Hepatocyte (in vitro differentiated cells): Measurements from ENCODE around the gene QARS1. TPM values are rescaled to one million over a fixed set of nuclear protein-coding genes. Genes with fewer than 3 reads are reported as not detected.

Experiments used
- DNase-seq: peaks from one replicate; pipeline ENCODE4 v3.0.0-alpha.2; 2016; ENCODE audit warnings: low spot score
- H2AFZ ChIP-seq: fragments of 200-600 bp; sonication (generic); 2 replicates; pipeline ENCODE4 v1.6.0; 2016; ENCODE audit warnings: antibody characterized with exemption, mild to moderate bottlenecking
- H3K27ac ChIP-seq: fragments of 200-600 bp; sonication (generic); 2 replicates; pipeline ENCODE4 v1.5.1; 2016; ENCODE audit warnings: mild to moderate bottlenecking
- H3K27me3 ChIP-seq: fragments of 200-600 bp; sonication (generic); 2 replicates; pipeline ENCODE4 v1.6.1; 2016
- H3K36me3 ChIP-seq: fragments of 200-600 bp; sonication (generic); replicated peaks from 2 replicates; pipeline ENCODE4 v1.5.1; 2016; ENCODE audit warnings: low read depth; ENCODE audit not compliant: insufficient read depth
- H3K4me1 ChIP-seq: fragments of 200-600 bp; sonication (generic); 2 replicates; pipeline ENCODE4 v1.5.1; 2016; ENCODE audit warnings: mild to moderate bottlenecking, moderate library complexity; ENCODE audit not compliant: insufficient read depth
- H3K4me2 ChIP-seq: fragments of 200-600 bp; sonication (generic); 2 replicates; pipeline ENCODE4 v1.6.0; 2016
- H3K4me3 ChIP-seq: fragments of 200-600 bp; sonication (generic); 2 replicates; pipeline ENCODE4 v1.5.1; 2016; ENCODE audit warnings: mild to moderate bottlenecking
- H3K79me2 ChIP-seq: fragments of 200-600 bp; sonication (generic); 2 replicates; pipeline ENCODE4 v1.6.0; 2017; ENCODE audit warnings: mild to moderate bottlenecking
- H3K9me2 ChIP-seq: fragments of 200-600 bp; sonication (generic); replicated peaks from 2 replicates; pipeline ENCODE4 v1.6.0; 2017; ENCODE audit warnings: mild to moderate bottlenecking; ENCODE audit not compliant: insufficient read depth
- H3K9me3 ChIP-seq: fragments of 200-600 bp; sonication (generic); 2 replicates; pipeline ENCODE4 v1.5.1; 2016; ENCODE audit warnings: low read depth, mild to moderate bottlenecking
- H4K20me1 ChIP-seq: fragments of 200-600 bp; sonication (generic); 2 replicates; pipeline ENCODE4 v1.6.0; 2016; ENCODE audit warnings: mild to moderate bottlenecking; ENCODE audit not compliant: insufficient read depth, poor library complexity, severe bottlenecking
- EZH2 ChIP-seq: fragments of 200-600 bp; sonication (generic); IDR thresholded peaks from 2 replicates; pipeline ENCODE4 v1.6.1; 2016; ENCODE audit warnings: antibody characterized with exemption, mild to moderate bottlenecking, borderline replicate concordance
- EZH2phosphoT487 ChIP-seq: fragments of 200-600 bp; sonication (generic); IDR thresholded peaks from one replicate; pipeline ENCODE4 v1.6.1; 2018; ENCODE audit warnings: antibody characterized with exemption, mild to moderate bottlenecking, low read depth, moderate library complexity; ENCODE audit not compliant: unreplicated experiment, severe bottlenecking
- WGBS: methylation state at CpG from one replicate; pipeline ENCODE4 v1.1.6; 2016; ENCODE audit warnings: low lambda C conversion rate; ENCODE audit errors: missing lambda C conversion rate; 5-methylcytosine and 5-hydroxymethylcytosine counted together
- polyA plus RNA-seq: library from polyadenylated mRNA; unstranded; fragments of >200 nt; fragmentation: Nextera tagmentation; extraction: Ambion mirVana; gene quantifications from 2 replicates; pipeline ENCODE4 v1.2.1, GENCODE V29; 2016
- total RNA-seq: library from RNA; depleted of rRNA; stranded (reverse); fragments of >200 nt; gene quantifications from 2 replicates; pipeline ENCODE4 v1.2.3, GENCODE V29; 2014
- TF ChIP-seq, protein P1 (sequence below): fragments of 200-600 bp; sonication (generic); IDR thresholded peaks from 2 replicates; pipeline ENCODE4 v1.5.1; 2016; ENCODE audit warnings: antibody characterized with exemption, mild to moderate bottlenecking; ENCODE audit not compliant: poor library complexity

Gene QARS1
- total and polyA plus RNA-seq, 2 experiments from 2014 or later, result 104 to 206 TPM

DNA sequence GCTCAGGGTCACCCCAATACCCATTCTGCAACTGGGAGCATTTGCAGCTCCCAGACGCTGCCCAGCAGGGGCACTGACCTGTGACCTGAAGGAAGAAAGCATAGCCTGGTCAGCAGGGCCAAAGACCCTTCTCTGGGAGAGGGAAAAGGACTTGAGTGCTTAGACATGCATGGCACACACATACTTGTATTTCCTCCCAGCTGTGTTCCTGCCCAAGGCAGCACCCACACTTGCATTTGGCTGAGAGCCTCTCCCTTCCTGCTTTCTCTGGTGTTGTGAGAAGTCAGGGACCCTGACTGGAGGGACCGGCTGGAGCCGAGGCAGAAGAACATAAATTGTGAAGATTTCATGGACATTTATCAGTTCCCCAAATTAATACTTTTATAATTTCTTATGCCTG lies 35.5 kb upstream of the QARS1 start:
- WGBS, result 81% methylated on average over 3 of the region's 3 CpGs

DNA sequence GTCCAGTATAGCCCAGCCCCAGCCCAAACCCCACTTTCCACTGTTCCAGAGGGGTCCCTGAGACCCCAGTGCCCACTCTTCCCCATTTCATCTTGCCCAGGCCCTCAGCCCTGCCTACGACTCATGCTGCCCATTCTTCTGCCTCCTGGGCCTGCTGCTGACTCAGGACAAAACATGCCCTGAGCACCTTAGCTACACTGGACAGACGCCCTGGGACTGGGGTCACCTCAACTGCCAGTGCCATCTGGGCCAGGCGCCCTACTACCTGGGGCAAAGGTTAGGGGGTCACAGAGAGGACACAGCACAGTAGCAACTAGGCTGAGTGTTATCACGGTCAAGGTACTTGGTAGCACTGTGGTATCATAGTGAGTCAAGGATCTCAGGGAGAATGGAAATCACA lies 30.9 kb upstream of the QARS1 start:
- Histone ChIP-seq H3K4me3 (no peak overlapping the region), H3K79me2 (peaks cover 23% of the 10 kb centered on the region), H3K4me1 (peaks cover 19% of the 10 kb centered on the region), H3K27ac (no peak overlapping the region), H4K20me1 (no peaks in the 10 kb centered on the region), H3K36me3 (no peaks in the 10 kb centered on the region), H3K9me3 (no peaks in the 10 kb centered on the region), H3K27me3 (no peaks in the 10 kb centered on the region), H2AFZ (no peak overlapping the region), H3K4me2 (no peak overlapping the region), H3K9me2 (no peaks in the 10 kb centered on the region)
- TF ChIP-seq, protein P1, sequence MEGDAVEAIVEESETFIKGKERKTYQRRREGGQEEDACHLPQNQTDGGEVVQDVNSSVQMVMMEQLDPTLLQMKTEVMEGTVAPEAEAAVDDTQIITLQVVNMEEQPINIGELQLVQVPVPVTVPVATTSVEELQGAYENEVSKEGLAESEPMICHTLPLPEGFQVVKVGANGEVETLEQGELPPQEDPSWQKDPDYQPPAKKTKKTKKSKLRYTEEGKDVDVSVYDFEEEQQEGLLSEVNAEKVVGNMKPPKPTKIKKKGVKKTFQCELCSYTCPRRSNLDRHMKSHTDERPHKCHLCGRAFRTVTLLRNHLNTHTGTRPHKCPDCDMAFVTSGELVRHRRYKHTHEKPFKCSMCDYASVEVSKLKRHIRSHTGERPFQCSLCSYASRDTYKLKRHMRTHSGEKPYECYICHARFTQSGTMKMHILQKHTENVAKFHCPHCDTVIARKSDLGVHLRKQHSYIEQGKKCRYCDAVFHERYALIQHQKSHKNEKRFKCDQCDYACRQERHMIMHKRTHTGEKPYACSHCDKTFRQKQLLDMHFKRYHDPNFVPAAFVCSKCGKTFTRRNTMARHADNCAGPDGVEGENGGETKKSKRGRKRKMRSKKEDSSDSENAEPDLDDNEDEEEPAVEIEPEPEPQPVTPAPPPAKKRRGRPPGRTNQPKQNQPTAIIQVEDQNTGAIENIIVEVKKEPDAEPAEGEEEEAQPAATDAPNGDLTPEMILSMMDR, result no peak
- TF ChIP-seq EZH2, result no peak
- TF ChIP-seq EZH2phosphoT487, result no peak
- 76% methylated on average over 4 of the region's 4 CpGs for WGBS
- no peak for DNase-seq

More for the DNA sequence above, 35.5 kb upstream of the QARS1 start:
- TF ChIP-seq EZH2phosphoT487 (no peak), EZH2 (no peak)
- TF ChIP-seq, protein P1, result no peak
- Histone ChIP-seq H3K4me2 (no peak overlapping the region), H3K36me3 (no peaks in the 10 kb centered on the region), H3K9me3 (no peaks in the 10 kb centered on the region), H4K20me1 (no peaks in the 10 kb centered on the region), H3K4me3 (no peak overlapping the region), H2AFZ (no peak overlapping the region), H3K27ac (no peak overlapping the region), H3K4me1 (no peaks in the 10 kb centered on the region), H3K27me3 (no peaks in the 10 kb centered on the region), H3K9me2 (no peaks in the 10 kb centered on the region), H3K79me2 (no peaks in the 10 kb centered on the region)
- DNase-seq, result no peak

DNA sequence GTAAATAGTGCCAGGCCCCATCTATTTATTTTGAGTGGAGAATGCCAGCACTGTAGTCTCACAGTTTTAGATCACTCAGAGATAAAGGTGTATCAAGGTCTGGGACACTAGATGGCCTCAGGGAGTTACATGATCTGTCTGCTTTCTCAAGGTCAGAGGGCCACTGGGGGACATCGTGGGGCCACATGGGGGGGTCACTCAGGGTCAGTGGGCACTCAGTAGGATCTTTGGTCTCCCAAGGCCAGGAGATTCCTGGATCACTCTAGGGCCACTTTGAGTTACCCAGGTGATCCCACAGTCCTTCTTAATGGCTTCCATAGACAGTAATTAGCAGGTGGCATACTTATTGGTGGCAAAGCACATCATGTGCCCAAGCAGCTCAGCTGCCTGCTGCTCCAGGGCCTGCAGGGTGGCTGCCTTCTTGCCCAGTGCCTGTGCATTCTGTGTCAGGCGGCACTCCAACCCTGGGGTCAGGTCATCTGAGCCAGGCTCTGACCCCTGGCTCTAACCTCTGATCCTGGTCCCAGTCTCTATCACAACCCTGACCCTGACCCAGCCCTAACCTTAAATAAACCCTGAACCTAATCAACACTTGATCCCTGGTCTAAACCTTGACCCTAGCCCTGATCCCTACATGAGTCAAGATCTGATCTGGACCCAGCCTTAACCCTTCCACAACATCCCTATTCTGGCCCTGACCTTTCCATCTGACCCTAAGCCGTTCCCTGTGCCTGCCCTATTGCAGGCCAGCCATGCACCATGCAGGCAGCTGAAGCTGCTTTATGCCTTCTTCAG lies 30.1 kb upstream of the QARS1 start:
- peak overlapping the region; percentile 99 for H2AFZ ChIP-seq
- peaks cover 19% of the 10 kb centered on the region for H3K4me1 ChIP-seq
- H3K27ac ChIP-seq, result no peak overlapping the region
- H3K4me3 ChIP-seq, result no peak overlapping the region
- no peaks in the 10 kb centered on the region for H3K27me3 ChIP-seq
- TF ChIP-seq EZH2phosphoT487 (no peak), EZH2 (no peak)
- TF ChIP-seq, protein P1, result peak; percentile 18
- 63% methylated on average over 3 of the region's 3 CpGs for WGBS
- H3K9me3 ChIP-seq, result no peaks in the 10 kb centered on the region
- peak overlapping the region; percentile 99 for H3K4me2 ChIP-seq
- peaks cover 28% of the 10 kb centered on the region for H3K79me2 ChIP-seq
- no peaks in the 10 kb centered on the region for H3K9me2 ChIP-seq
- H4K20me1 ChIP-seq, result no peaks in the 10 kb centered on the region
- no peaks in the 10 kb centered on the region for H3K36me3 ChIP-seq
- no peak for DNase-seq
